Small intestine (tissue), 7 donors: Measurements from ENCODE around the gene ZDHHC14. TPM values are rescaled to one million over a fixed set of nuclear protein-coding genes. Genes with fewer than 3 reads are reported as not detected.
"Not testable (repeated sequence)": the region's sequence is repeated elsewhere in the genome, so short reads cannot be mapped to it uniquely, and the experiment has no call there.

Experiments used
- DNase-seq, 2 donors: peaks; one replicate each; pipeline versions ENCODE4 v3.0.0 to v3.0.0-alpha.2; 2013
- FAIRE-seq: peaks from 2 replicates; lab custom pipeline; 2012; peaks lifted over from hg19 to GRCh38; lab: Jason Lieb, UNC
- H3K27ac ChIP-seq, 3 donors: one replicate each; pipeline ENCODE4 v1.5.1; 2013; ENCODE audit warnings: low read length in 2 of 3, mild to moderate bottlenecking in 2 of 3, control low read depth in 1 of 3, inconsistent platforms in 1 of 3, low read depth in 1 of 3, moderate library complexity in 1 of 3
- H3K27me3 ChIP-seq, 3 donors: one replicate each; pipeline ENCODE4 v1.6.1; 2013; ENCODE audit warnings: low read length in 3 of 3, inconsistent platforms in 1 of 3; ENCODE audit not compliant: control insufficient read depth in 3 of 3, insufficient read depth in 3 of 3
- H3K36me3 ChIP-seq, 3 donors: one replicate each; pipeline ENCODE4 v1.6.1; 2013; ENCODE audit warnings: low read length in 3 of 3, inconsistent platforms in 1 of 3, low read depth in 1 of 3, mild to moderate bottlenecking in 1 of 3, moderate library complexity in 1 of 3; ENCODE audit not compliant: control insufficient read depth in 3 of 3, insufficient read depth in 2 of 3
- H3K4me1 ChIP-seq, 3 donors: one replicate each; pipeline ENCODE4 v1.6.1; 2013; ENCODE audit warnings: low read length in 2 of 3, inconsistent platforms in 1 of 3, low read depth in 1 of 3, mild to moderate bottlenecking in 1 of 3, moderate library complexity in 1 of 3; ENCODE audit not compliant: control insufficient read depth in 3 of 3, insufficient read depth in 2 of 3
- H3K4me3 ChIP-seq, 3 donors: one replicate each; pipeline ENCODE4 v1.5.1; 2013; ENCODE audit warnings: low read length in 3 of 3, control low read depth in 1 of 3, inconsistent platforms in 1 of 3, low read depth in 1 of 3, mild to moderate bottlenecking in 1 of 3, moderate library complexity in 1 of 3
- H3K9me3 ChIP-seq, 2 donors: one replicate each; pipeline ENCODE4 v1.6.1; 2013; ENCODE audit warnings: low read depth in 1 of 2, low read length in 1 of 2; ENCODE audit not compliant: control insufficient read depth in 2 of 2, insufficient read depth in 1 of 2
- WGBS, 3 donors: extraction: QIAGEN DNeasy Blood & Tissue Kit; methylation state at CpG; one replicate each; pipeline ENCODE4 v1.1.7; 2013; 5-methylcytosine and 5-hydroxymethylcytosine counted together
- polyA plus RNA-seq, 4 donors: library from polyadenylated mRNA; stranded (reverse) in 3 of 4; unstranded in 1 of 4; fragments of 200-250 nt in 3 of 4; fragments of 120-200 nt in 1 of 4; gene quantifications; one replicate each; pipeline versions ENCODE4 v1.2.1 to v1.2.3, GENCODE V29; 2013
- donor health status: healthy with polysubstance abuse.
- donor health status: control.
- donor health status: control.
- donor health status: Bipolar disorder and iron deficiency.
- donor health status: healthy.

ZDHHC14 gene
- polyA plus RNA-seq, 4 donors: 3.4 to 27.7 (median 10.3) TPM

DNA sequence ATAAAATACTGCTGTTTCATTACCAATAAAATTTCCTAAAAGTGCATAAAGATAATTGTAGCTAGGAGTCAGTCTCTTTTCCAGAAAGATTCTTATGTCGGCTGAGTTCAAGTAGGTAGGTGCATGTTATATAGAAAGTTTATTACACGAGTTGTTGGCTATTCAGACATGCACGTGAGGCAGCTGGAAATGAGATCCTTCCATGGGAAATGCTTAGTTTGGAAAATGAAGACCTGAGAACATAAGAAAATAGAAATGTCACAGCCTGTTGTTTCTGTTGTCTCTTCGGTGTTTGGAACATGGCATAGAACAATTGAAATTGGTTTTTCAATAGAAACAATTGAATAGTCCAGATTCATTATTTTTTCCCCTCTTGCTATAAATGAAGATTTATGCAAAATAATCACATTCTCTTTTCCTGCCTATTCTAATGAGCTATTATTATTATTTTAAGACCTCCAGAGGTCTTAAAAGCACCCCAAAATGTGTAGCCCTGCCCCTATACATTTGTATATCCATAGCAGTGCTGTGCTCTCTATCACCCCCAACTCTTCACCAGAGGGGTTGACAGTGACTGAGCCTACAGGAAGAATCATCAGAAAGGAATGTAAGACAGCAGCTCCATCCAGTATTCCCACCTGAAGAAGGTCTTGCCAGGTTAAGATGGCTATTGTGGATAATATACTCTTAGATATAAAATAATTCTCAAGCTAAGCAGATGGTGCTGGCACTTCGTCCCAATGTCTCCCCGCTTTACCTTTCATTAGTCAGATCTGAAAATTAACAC is 82.2 kb downstream of the ZDHHC14 start:
- FAIRE-seq (no peak), DNase-seq (no peak)
- Histone ChIP-seq H3K36me3 (no peaks in the 10 kb centered on the region), H3K27ac (no peak overlapping the region), H3K9me3 (no peaks in the 10 kb centered on the region), H3K27me3 (no peaks in the 10 kb centered on the region), H3K4me1 (peaks cover 0 to 4% (median 0%) of the 10 kb centered on the region in 3 donors), H3K4me3 (no peak overlapping the region)
- WGBS, 3 donors: 91 to 95% (median 92%) methylated on average over 6 of the region's 6 CpGs

DNA sequence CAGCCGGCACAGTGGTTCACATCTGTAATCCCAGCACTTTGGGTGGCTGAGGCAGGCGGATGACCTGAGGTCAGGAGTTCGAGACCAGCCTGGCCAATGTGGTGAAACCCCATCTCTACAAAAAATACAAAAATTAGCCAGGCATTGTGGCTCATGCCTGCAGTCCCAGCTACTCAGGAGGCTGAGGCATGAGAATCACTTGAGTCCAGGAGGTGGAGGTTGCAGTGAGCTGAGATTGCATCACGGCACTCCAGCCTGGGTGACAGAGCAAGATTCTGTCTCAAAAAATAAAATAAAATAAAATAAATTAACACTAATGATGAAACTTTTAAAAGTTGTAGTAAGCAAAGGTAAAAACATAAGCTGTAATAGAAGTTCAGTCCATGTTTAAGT is 82.7 kb downstream of the ZDHHC14 start:
- not testable (repeated sequence) for H3K36me3 ChIP-seq, H3K9me3 ChIP-seq, FAIRE-seq, DNase-seq, H3K27ac ChIP-seq, H3K4me3 ChIP-seq, H3K27me3 ChIP-seq, H3K4me1 ChIP-seq
- WGBS, 3 donors: 90 to 98% (median 95%) methylated on average over 4 of the region's 4 CpGs

DNA sequence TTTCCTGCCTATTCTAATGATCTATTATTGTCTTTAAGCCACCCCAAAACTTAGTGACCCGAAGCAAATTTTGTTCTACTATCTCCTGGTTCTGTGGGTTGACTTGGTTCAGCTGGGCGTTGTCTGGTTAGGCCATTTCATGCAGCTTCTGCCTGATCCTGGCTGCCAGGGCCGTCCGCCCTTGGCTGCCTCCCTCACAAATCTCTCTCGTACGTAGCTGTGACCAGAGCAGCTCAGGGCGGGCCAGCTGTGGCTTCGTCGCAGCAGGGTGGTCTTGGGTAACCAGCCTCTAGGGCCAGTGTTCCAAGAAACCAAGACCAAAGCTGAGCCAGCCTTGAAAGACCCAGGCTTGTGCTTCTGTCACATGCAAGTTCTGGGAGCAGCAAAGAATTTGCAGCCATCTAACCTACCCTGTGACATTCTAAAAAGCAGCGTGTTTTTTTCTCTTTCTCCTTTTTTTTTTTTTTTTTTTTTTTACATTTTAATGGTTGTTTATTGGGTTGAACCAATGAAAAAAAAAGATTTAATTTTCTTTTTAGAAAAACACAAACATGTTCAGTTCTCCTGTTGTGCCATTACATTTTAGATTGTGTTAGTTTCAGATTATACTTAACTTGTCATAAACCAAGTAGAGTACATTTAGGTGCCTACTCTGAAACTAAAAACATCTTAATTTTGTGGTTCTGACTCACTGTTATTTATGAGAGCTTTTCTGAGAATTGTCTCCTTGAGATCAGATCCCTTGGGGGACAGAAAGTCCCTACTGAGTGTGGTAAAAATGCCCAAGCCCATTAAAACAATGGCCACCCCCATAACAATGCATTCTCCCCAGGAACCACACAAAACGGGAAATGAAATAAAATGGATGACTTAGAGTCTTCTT is 83.9 kb downstream of the ZDHHC14 start:
- DNase-seq: no peak
- Histone ChIP-seq H3K36me3 (peaks cover 0 to 4% (median 0%) of the 10 kb centered on the region in 3 donors), H3K4me1 (peaks cover 0 to 4% (median 0%) of the 10 kb centered on the region in 3 donors), H3K4me3 (no peak overlapping the region), H3K27ac (no peak overlapping the region), H3K9me3 (no peaks in the 10 kb centered on the region), H3K27me3 (no peaks in the 10 kb centered on the region)
- no peak for FAIRE-seq
- WGBS, 3 donors: 87 to 94% (median 93%) methylated on average over 11 of the region's 11 CpGs

DNA sequence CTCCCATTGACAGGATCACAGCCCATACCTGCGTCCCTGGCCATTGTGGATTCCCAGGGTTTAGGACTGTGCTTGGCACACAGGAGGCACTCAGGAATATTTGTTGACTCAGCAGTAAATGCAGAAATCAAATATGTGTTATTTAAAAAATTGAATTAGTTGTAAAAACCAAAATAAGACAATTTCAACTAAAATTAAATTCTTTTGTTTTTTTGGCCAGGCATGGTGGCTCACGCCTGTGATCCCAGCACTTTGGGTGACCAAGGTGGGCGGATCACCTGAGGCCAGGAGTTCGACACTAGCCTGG is 85.3 kb downstream of the ZDHHC14 start:
- H3K27ac ChIP-seq: no peak overlapping the region
- DNase-seq (no peak), FAIRE-seq (no peak)
- peaks cover 0 to 4% (median 0%) of the 10 kb centered on the region in 3 donors for H3K36me3 ChIP-seq
- no peaks in the 10 kb centered on the region for H3K9me3 ChIP-seq
- WGBS, 3 donors: 96% methylated on average over 4 of the region's 4 CpGs
- no peaks in the 10 kb centered on the region for H3K4me1 ChIP-seq
- H3K4me3 ChIP-seq: no peak overlapping the region
- H3K27me3 ChIP-seq: no peaks in the 10 kb centered on the region

DNA sequence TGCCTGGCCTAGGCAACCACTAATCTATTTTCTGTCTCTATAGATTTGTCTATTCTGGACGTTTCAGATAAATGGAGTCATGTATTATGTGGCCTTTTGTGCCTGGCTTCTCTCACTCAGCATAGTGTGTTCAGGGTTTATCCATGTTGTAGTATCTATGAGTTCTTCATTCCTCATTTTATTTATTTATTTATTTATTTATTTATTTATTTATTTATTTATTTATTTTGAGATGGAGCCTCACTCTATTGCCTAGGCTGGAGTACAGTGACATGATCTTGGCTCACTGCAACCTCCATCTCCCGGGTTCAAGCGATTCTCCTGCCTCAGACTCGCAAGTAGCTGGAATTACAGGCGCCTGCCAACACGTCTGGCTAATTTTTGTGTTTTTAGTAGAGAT is 86.3 kb downstream of the ZDHHC14 start:
- not testable (repeated sequence) for H3K9me3 ChIP-seq, H3K4me1 ChIP-seq, H3K27ac ChIP-seq, H3K27me3 ChIP-seq, H3K36me3 ChIP-seq, H3K4me3 ChIP-seq, DNase-seq, FAIRE-seq
- WGBS, 3 donors: 93 to 95% (median 95%) methylated on average over 6 of the region's 6 CpGs

DNA sequence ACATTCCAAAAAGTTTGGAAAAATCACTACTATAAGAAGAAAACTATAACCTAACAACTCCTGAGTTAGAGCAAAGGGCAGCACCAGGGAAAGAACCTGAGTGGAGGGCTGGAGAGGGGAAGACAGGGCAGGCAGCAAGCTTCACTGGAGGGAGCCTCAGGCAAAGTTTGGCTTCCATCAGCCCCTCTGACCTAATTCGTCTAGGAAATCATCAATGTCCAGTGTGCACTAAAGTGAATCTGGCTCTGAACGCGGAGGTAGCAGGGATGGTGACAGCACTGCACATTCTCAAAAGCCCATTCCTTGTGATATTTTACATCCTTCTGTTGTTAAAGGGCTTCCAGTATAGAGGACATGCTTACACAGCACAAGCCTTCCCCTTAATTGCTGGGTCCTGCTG is 87.1 kb downstream of the ZDHHC14 start:
- FAIRE-seq (no peak), DNase-seq (no peak)
- peaks cover 0 to 8% (median 0%) of the 10 kb centered on the region in 3 donors for H3K36me3 ChIP-seq
- 88 to 98% (median 92%) methylated on average over 3 of the region's 3 CpGs for WGBS, 3 donors
- H3K27ac ChIP-seq: no peak overlapping the region
- no peaks in the 10 kb centered on the region for H3K4me1 ChIP-seq
- no peak overlapping the region for H3K4me3 ChIP-seq
- H3K9me3 ChIP-seq: no peaks in the 10 kb centered on the region
- H3K27me3 ChIP-seq: no peaks in the 10 kb centered on the region

DNA sequence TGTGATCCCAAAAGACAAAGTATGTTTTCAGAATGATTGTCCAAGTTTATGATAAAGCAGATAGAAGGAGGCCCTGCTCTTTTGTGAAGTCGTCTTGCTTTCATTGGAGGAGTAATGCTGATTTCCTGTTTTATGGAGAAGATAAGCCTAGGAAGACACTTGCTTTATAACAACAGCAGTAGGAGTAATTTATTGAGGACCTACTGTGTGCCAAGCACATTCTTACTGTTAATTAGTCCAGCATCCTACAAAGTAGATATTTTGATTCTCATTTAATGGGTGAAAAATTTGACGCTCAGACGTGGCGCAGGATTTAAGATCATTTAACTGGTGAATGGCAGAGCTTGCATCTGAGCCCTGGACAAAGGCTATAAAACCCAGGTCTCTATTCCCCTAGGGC is 87.6 kb downstream of the ZDHHC14 start:
- H3K4me1 ChIP-seq: no peaks in the 10 kb centered on the region
- WGBS, 3 donors: 73 to 93% (median 81%) methylated on average over 4 of the region's 4 CpGs
- H3K36me3 ChIP-seq: peaks cover 0 to 8% (median 0%) of the 10 kb centered on the region in 3 donors
- H3K27ac ChIP-seq: no peak overlapping the region
- H3K9me3 ChIP-seq: no peaks in the 10 kb centered on the region
- DNase-seq (no peak), FAIRE-seq (no peak)
- H3K4me3 ChIP-seq: no peak overlapping the region
- H3K27me3 ChIP-seq: no peaks in the 10 kb centered on the region

DNA sequence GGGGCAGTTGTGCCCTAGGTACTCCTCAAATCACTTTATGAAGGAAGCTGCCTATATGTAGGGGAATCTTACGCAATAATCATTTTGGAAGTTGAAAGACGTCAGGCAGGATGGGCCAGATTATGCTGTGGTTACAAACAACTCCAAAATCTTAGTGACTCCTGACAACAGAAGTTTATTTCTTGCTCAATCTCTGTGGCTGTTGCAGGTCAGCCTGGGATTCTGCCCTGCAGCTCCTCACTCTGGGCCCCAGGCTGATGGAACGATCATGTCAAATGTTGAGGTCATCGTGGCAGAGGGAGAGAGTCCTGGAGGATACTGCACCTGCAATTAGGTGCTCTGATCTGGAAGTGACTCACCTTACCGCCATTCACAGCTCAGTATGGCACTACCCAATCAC is 88.4 kb downstream of the ZDHHC14 start:
- no peak for DNase-seq
- H3K4me3 ChIP-seq: no peak overlapping the region
- H3K27me3 ChIP-seq: no peaks in the 10 kb centered on the region
- H3K27ac ChIP-seq: no peak overlapping the region
- H3K9me3 ChIP-seq: no peaks in the 10 kb centered on the region
- H3K4me1 ChIP-seq: no peaks in the 10 kb centered on the region
- peaks cover 0 to 8% (median 0%) of the 10 kb centered on the region in 3 donors for H3K36me3 ChIP-seq
- FAIRE-seq: no peak
- WGBS, 3 donors: 84 to 87% (median 86%) methylated on average over 5 of the region's 5 CpGs
